HCT116 (cell line): ENCODE data around the gene DPYD. TPM values are rescaled to one million over a fixed set of nuclear protein-coding genes. Genes with fewer than 3 reads are reported as not detected.

ENCODE experiments used
- ATAC-seq: fragments of 200-7000 bp; cut with Tn5 transposase; 2 replicates; pipeline ENCODE4 v1.9.1; 2020; ENCODE audit warnings: mild to moderate bottlenecking, moderate library complexity
- BruUV-seq: library from RNA; stranded (reverse); fragments of 400-500 nt; replicated peaks from 2 replicates; lab custom pipeline; 2021; lab: Mats Ljungman, UMichigan
- CTCF ChIA-PET: fragments of 300-600 bp; sonication (Branson Sonifier 250); formaldehyde crosslinking; loops from one replicate; lab custom pipeline; 2021; ENCODE audit warnings: antibody characterized with exemption; lab: Charles Lee
- POLR2A ChIA-PET: fragments of 300-600, 350-600 bp; sonication (Branson Sonifier 250); formaldehyde crosslinking; loops from one replicate; lab custom pipeline; 2021; ENCODE audit warnings: antibody characterized with exemption; lab: Charles Lee
- RAD21 ChIA-PET, 2 experiments: fragments of 300-600 bp; sonication (Branson Sonifier 250); formaldehyde crosslinking; loops; one replicate each; lab custom pipeline; 2023; ENCODE audit warnings: low total read pairs in 2 of 2; ENCODE audit not compliant: uncharacterized antibody in 2 of 2, unreplicated experiment in 2 of 2, low non-redundant PET in 1 of 2; lab: Charles Lee
- DNase-seq: peaks from one replicate; pipeline ENCODE4 v3.0.0-alpha.2; 2010; ENCODE audit warnings: low read depth, low spot score
- H2AFZ ChIP-seq: fragments of 200-600 bp; shearing (Covaris generic), sonication (generic); 2 replicates; pipeline ENCODE4 v1.6.1; 2017; ENCODE audit warnings: low read depth, mixed run types, mixed read lengths, antibody characterized with exemption, low read length; ENCODE audit not compliant: poor library complexity, severe bottlenecking
- H3K27ac ChIP-seq: 2 replicates; pipeline ENCODE4 v1.5.1; 2012; ENCODE audit warnings: low read depth, low read length
- H3K27me3 ChIP-seq: fragments of 200-600 bp; sonication (generic); 2 replicates; pipeline ENCODE4 v1.6.1; 2016; ENCODE audit warnings: mixed run types, low read length, mixed read lengths; ENCODE audit not compliant: insufficient read depth
- H3K36me3 ChIP-seq, 2 experiments: fragments of 200-500 bp in 1 of 2; fragments of 200-600 bp in 1 of 2; sonication (Bioruptor generic) in 1 of 2; sonication (generic) in 1 of 2; 2 replicates each; pipeline versions ENCODE4 v1.5.1 to v1.6.1; 2014 to 2016; ENCODE audit warnings: low read length in 2 of 2, inconsistent platforms in 1 of 2, mixed read lengths in 1 of 2, mixed run types in 1 of 2; ENCODE audit not compliant: insufficient read depth in 2 of 2, control insufficient read depth in 1 of 2
- H3K4me1 ChIP-seq, 2 experiments: fragments of 200-600 bp in 1 of 2; sonication (generic) in 1 of 2; 2 replicates each; pipeline versions ENCODE4 v1.5.1 to v1.6.1; 2012 to 2017; ENCODE audit warnings: low read length in 2 of 2, inconsistent platforms in 1 of 2, mild to moderate bottlenecking in 1 of 2, mixed read lengths in 1 of 2, mixed run types in 1 of 2, moderate library complexity in 1 of 2; ENCODE audit not compliant: insufficient read depth in 2 of 2, control insufficient read depth in 1 of 2
- H3K4me2 ChIP-seq: fragments of 200-600 bp; sonication (generic); 2 replicates; pipeline ENCODE4 v1.6.1; 2017; ENCODE audit warnings: mixed run types, low read length, mixed read lengths
- H3K4me3 ChIP-seq, 2 experiments: fragments of 200-600 bp in 1 of 2; sonication (generic) in 1 of 2; replicated peaks in 1 of 2; 2 replicates each; pipeline ENCODE4 v1.5.1; 2011 to 2016; ENCODE audit warnings: low read length in 2 of 2, control low read depth in 1 of 2, low read depth in 1 of 2, mild to moderate bottlenecking in 1 of 2, mixed read lengths in 1 of 2, mixed run types in 1 of 2
- H3K79me2 ChIP-seq: fragments of 200-600 bp; sonication (generic); 2 replicates; pipeline ENCODE4 v1.6.1; 2017; ENCODE audit warnings: mild to moderate bottlenecking, mixed run types, low read length, moderate library complexity, mixed read lengths; ENCODE audit not compliant: insufficient read depth
- H3K9ac ChIP-seq: fragments of 200-600 bp; sonication (generic); 2 replicates; pipeline ENCODE4 v1.6.1; 2016; ENCODE audit warnings: low read length, mixed read lengths
- H3K9me2 ChIP-seq: fragments of 200-600 bp; sonication (generic), shearing (Covaris generic); 2 replicates; pipeline ENCODE4 v1.6.1; 2017; ENCODE audit warnings: mixed run types, mild to moderate bottlenecking, moderate library complexity; ENCODE audit not compliant: insufficient read depth
- H3K9me3 ChIP-seq, 2 experiments: fragments of 200-500 bp in 1 of 2; fragments of 200-600 bp in 1 of 2; sonication (Bioruptor generic) in 1 of 2; sonication (generic) in 1 of 2; 2 replicates each; pipeline ENCODE4 v1.6.1; 2014 to 2017; ENCODE audit warnings: low read length in 2 of 2, mixed read lengths in 2 of 2, inconsistent platforms in 1 of 2, low read depth in 1 of 2, mild to moderate bottlenecking in 1 of 2, mixed run types in 1 of 2, moderate library complexity in 1 of 2; ENCODE audit not compliant: control insufficient read depth in 1 of 2, insufficient read depth in 1 of 2
- H4K20me1 ChIP-seq: fragments of 200-600 bp; sonication (generic), shearing (Covaris generic); 2 replicates; pipeline ENCODE4 v1.6.1; 2017; ENCODE audit warnings: mixed run types, mild to moderate bottlenecking, moderate library complexity; ENCODE audit not compliant: insufficient read depth
- CEBPB ChIP-seq: IDR thresholded peaks from 2 replicates; pipeline ENCODE4 v1.6.1; 2012; ENCODE audit warnings: low read depth
- EGR1 ChIP-seq: IDR thresholded peaks from 2 replicates; pipeline ENCODE4 v1.6.1; 2012; ENCODE audit warnings: low read depth
- ELF1 ChIP-seq: IDR thresholded peaks from 2 replicates; pipeline ENCODE4 v1.6.1; 2012; ENCODE audit warnings: low read depth, borderline replicate concordance
- EZH2 ChIP-seq: fragments of 200-600 bp; sonication (generic); IDR thresholded peaks from 2 replicates; pipeline ENCODE4 v1.6.1; 2017; ENCODE audit warnings: antibody characterized with exemption, mixed run types
- EZH2phosphoT487 ChIP-seq: fragments of 200-600 bp; IDR thresholded peaks from 2 replicates; pipeline ENCODE4 v1.6.1; 2018; ENCODE audit warnings: antibody characterized with exemption, borderline replicate concordance
- FOSL1 ChIP-seq: IDR thresholded peaks from 2 replicates; pipeline ENCODE4 v1.6.1; 2012; ENCODE audit warnings: low read depth
- JUND ChIP-seq: IDR thresholded peaks from 2 replicates; pipeline ENCODE4 v1.6.1; 2012
- POLR2A ChIP-seq: IDR thresholded peaks from 2 replicates; pipeline ENCODE4 v1.7.0; 2011; ENCODE audit warnings: borderline replicate concordance; ENCODE audit not compliant: insufficient read depth, insufficient read length; ENCODE audit errors: extremely low read depth
- RAD21 ChIP-seq: IDR thresholded peaks from 2 replicates; pipeline ENCODE4 v1.6.1; 2012; ENCODE audit warnings: low read depth, mild to moderate bottlenecking
- SIN3A ChIP-seq: IDR thresholded peaks from 2 replicates; pipeline ENCODE4 v1.6.1; 2012; ENCODE audit warnings: low read depth
- SRF ChIP-seq: IDR thresholded peaks from 2 replicates; pipeline ENCODE4 v1.6.1; 2012; ENCODE audit warnings: low read depth
- TCF7L2 ChIP-seq: IDR thresholded peaks from 2 replicates; pipeline ENCODE4 v1.7.0; 2011; ENCODE audit warnings: borderline replicate concordance, inconsistent platforms; ENCODE audit not compliant: insufficient read depth, insufficient read length; ENCODE audit errors: extremely low read depth
- ZNF274 ChIP-seq: fragments of 200-500 bp; sonication (Bioruptor generic); IDR thresholded peaks from 2 replicates; pipeline ENCODE4 v1.6.1; 2014; ENCODE audit warnings: mild to moderate bottlenecking, low read depth, low read length, inconsistent platforms
- intact Hi-C: fragments of 100-400 bp; cut with micrococcal nuclease; formaldehyde crosslinking; loops from 2 replicates; pipeline ENCODE4 v1.10.0; 2022
- total RNA-seq: library from RNA; stranded (reverse); gene quantifications from one replicate; pipeline ENCODE4 v1.2.1, GENCODE V29; 2021; ENCODE audit not compliant: unreplicated experiment
- TF ChIP-seq, protein P1 (sequence below): IDR thresholded peaks from 2 replicates; pipeline ENCODE4 v1.6.1; 2012
- TF ChIP-seq, protein P2 (sequence below): IDR thresholded peaks from 2 replicates; pipeline ENCODE4 v1.6.1; 2012
- TF ChIP-seq, protein P3 (sequence below): IDR thresholded peaks from 2 replicates; pipeline ENCODE4 v1.6.1; 2011; ENCODE audit warnings: mild to moderate bottlenecking, low read length, moderate library complexity; ENCODE audit not compliant: insufficient replicate concordance; ENCODE audit errors: extremely low read depth

DPYD gene
- total RNA-seq, 1 experiment from 2014 or later = 1.7 TPM

DNA sequence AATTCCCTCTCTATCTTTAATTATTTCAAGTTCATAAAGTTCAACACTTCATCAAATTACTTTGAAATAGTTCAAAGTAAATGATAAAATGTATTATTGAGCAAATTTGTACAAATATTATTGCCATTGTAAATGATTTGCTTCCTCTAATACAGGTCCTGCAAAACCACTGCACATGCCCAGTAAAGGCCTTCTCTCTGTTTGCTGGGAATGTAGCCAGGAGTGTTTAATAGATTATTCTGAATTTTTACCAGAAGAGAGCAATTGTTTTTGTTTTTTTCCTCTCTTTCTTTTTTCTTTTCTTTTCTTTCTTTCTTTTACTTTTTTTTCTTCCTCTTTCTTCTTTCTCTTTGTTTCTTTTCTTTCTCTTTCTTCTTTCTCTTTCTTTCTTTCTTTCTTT lies 713.0 kb downstream of the DPYD start:
- Histone ChIP-seq H3K9me2 (no peaks in the 10 kb centered on the region), H3K4me1 (no peaks in the 10 kb centered on the region), H3K36me3 (no peaks in the 10 kb centered on the region), H3K27ac (no peak overlapping the region), H3K79me2 (no peaks in the 10 kb centered on the region), H3K4me3 (no peak overlapping the region), H3K9ac (no peak overlapping the region), H3K27me3 (no peaks in the 10 kb centered on the region), H2AFZ (no peak overlapping the region), H3K4me2 (no peak overlapping the region), H4K20me1 (no peaks in the 10 kb centered on the region), H3K9me3 (no peaks in the 10 kb centered on the region)
- intact Hi-C loops = no loop called here
- ATAC-seq (no peak), DNase-seq (no peak)
- CTCF ChIA-PET = no interaction called here
- RAD21 ChIA-PET = no interaction called here
- TF ChIP-seq, protein P1, sequence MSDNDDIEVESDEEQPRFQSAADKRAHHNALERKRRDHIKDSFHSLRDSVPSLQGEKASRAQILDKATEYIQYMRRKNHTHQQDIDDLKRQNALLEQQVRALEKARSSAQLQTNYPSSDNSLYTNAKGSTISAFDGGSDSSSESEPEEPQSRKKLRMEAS = no peak
- no peak for TF ChIP-seq POLR2A
- no peak for TF ChIP-seq ELF1
- no peak for TF ChIP-seq CEBPB
- TF ChIP-seq FOSL1 = no peak
- no peak for TF ChIP-seq EZH2phosphoT487
- no TSS peak for BruUV-seq
- POLR2A ChIA-PET = no interaction called here

DNA sequence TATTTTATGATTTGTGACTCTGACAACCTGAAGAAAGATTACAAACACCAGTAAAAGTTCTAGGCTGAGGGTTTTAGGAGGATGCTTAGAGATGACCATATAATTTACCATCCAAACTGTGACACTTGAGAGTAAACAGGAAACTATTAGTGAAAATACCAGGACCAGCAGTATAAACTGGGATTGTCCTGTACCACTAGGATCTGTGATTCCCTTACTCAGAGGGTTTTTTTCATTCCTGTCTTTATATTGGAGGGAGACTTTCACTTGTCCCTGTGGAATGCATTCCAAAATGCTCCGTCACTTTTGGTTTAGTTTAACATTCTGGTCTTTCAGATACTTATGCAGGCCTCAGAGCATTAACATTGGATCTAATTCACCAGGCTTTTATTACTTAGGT lies 716.4 kb downstream of the DPYD start:
- RAD21 ChIA-PET = no interaction called here
- intact Hi-C loops = no loop called here
- Histone ChIP-seq H3K27ac (no peak overlapping the region), H3K9me2 (no peaks in the 10 kb centered on the region), H3K79me2 (no peaks in the 10 kb centered on the region)
- POLR2A ChIA-PET = no interaction called here
- TF ChIP-seq, protein P1 = no peak
- TF ChIP-seq JUND = no peak
- TF ChIP-seq EZH2 = no peak
- no peak for TF ChIP-seq ELF1
- no peak for TF ChIP-seq RAD21
- TF ChIP-seq, protein P2, sequence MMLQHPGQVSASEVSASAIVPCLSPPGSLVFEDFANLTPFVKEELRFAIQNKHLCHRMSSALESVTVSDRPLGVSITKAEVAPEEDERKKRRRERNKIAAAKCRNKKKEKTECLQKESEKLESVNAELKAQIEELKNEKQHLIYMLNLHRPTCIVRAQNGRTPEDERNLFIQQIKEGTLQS = no peak
- no peak for TF ChIP-seq ZNF274
- TF ChIP-seq EZH2phosphoT487 = no peak
- no peak for TF ChIP-seq SIN3A
- TF ChIP-seq FOSL1 = no peak
- no peak for TF ChIP-seq SRF
- no peak for TF ChIP-seq TCF7L2
- no peak for TF ChIP-seq EGR1
- TF ChIP-seq, protein P3, sequence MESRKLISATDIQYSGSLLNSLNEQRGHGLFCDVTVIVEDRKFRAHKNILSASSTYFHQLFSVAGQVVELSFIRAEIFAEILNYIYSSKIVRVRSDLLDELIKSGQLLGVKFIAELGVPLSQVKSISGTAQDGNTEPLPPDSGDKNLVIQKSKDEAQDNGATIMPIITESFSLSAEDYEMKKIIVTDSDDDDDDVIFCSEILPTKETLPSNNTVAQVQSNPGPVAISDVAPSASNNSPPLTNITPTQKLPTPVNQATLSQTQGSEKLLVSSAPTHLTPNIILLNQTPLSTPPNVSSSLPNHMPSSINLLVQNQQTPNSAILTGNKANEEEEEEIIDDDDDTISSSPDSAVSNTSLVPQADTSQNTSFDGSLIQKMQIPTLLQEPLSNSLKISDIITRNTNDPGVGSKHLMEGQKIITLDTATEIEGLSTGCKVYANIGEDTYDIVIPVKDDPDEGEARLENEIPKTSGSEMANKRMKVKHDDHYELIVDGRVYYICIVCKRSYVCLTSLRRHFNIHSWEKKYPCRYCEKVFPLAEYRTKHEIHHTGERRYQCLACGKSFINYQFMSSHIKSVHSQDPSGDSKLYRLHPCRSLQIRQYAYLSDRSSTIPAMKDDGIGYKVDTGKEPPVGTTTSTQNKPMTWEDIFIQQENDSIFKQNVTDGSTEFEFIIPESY = no peak
- TF ChIP-seq, all 23 proteins: peak for 0
- ATAC-seq (no peak), DNase-seq (no peak)
- Histone ChIP-seq H3K27me3 (no peaks in the 10 kb centered on the region), H2AFZ (no peak overlapping the region), H3K4me1 (no peaks in the 10 kb centered on the region), H3K4me2 (no peak overlapping the region), H3K36me3 (no peaks in the 10 kb centered on the region), H3K9ac (no peak overlapping the region), H3K9me3 (no peaks in the 10 kb centered on the region), H3K4me3 (no peak overlapping the region), H4K20me1 (no peaks in the 10 kb centered on the region)
- no TSS peak for BruUV-seq
- CTCF ChIA-PET = no interaction called here
